Immature natural killer cell (primary cell): ENCODE results near the gene ERMAP. TPM values are rescaled to one million over a fixed set of nuclear protein-coding genes. Genes with fewer than 3 reads are reported as not detected.

ENCODE experiments used
- DNase-seq, 3 donors: peaks; one replicate each; pipeline ENCODE4 v3.0.0; 2022; ENCODE audit warnings: mixed read lengths in 1 of 3
- H3K27ac Mint-ChIP-seq, 6 donors: one replicate each; pipeline ENCODE4 v1.8.0; 2020; ENCODE audit warnings: mixed read lengths in 6 of 6, mild to moderate bottlenecking in 5 of 6, inconsistent platforms in 4 of 6, moderate library complexity in 3 of 6
- H3K27me3 Mint-ChIP-seq, 3 donors: one replicate each; pipeline ENCODE4 v1.8.0; 2020 to 2021; ENCODE audit warnings: low read depth in 3 of 3, mild to moderate bottlenecking in 3 of 3, mixed read lengths in 3 of 3, moderate library complexity in 3 of 3, inconsistent platforms in 1 of 3
- H3K36me3 Mint-ChIP-seq, 3 donors: one replicate each; pipeline ENCODE4 v1.8.0; 2020; ENCODE audit warnings: mixed read lengths in 3 of 3, inconsistent platforms in 2 of 3, mild to moderate bottlenecking in 2 of 3
- H3K4me1 Mint-ChIP-seq, 2 donors: one replicate each; pipeline ENCODE4 v1.8.0; 2020; ENCODE audit warnings: inconsistent platforms in 2 of 2, mild to moderate bottlenecking in 2 of 2, mixed read lengths in 2 of 2, moderate library complexity in 1 of 2
- H3K4me3 Mint-ChIP-seq, 5 donors: one replicate each; pipeline ENCODE4 v1.8.0; 2020; ENCODE audit warnings: mild to moderate bottlenecking in 5 of 5, mixed read lengths in 5 of 5, inconsistent platforms in 3 of 5, moderate library complexity in 3 of 5
- H3K9me3 Mint-ChIP-seq, 6 donors: one replicate each; pipeline ENCODE4 v1.8.0; 2020; ENCODE audit warnings: mild to moderate bottlenecking in 6 of 6, mixed read lengths in 6 of 6, inconsistent platforms in 4 of 6, moderate library complexity in 3 of 6
- polyA plus RNA-seq, 3 donors: library from polyadenylated mRNA; unstranded; fragments of 300-500 nt; fragmentation: Illumina TruSeq; gene quantifications; one replicate each; pipeline ENCODE4 v1.2.3, GENCODE V29; 2021

Gene ERMAP
- polyA plus RNA-seq, 3 donors from 2014 or later, result 2.2 to 4.2 (median 2.8) TPM

- H3K27me3 Mint-ChIP-seq, result peaks cover 0 to 1% (median 0%) of the 10 kb centered on the region in 3 donors
- H3K9me3 Mint-ChIP-seq, result no peaks in the 10 kb centered on the region
- peaks cover 4 to 16% (median 8%) of the 10 kb centered on the region in 3 donors for H3K36me3 Mint-ChIP-seq
- H3K27ac Mint-ChIP-seq, result no peak overlapping the region
- DNase-seq, result no peak
- H3K4me1 Mint-ChIP-seq, result no peaks in the 10 kb centered on the region
- H3K4me3 Mint-ChIP-seq, result no peak overlapping the region
Observed at GRCh38 chr1:42838482-42839190, 21.7 kb downstream of the ERMAP start.

GRCh38 chr1:42841010-42841409 is 24.1 kb downstream of the ERMAP start:
- H3K4me1 Mint-ChIP-seq, result peaks cover 3% of the 10 kb centered on the region in 2 donors
- peaks cover 0 to 8% (median 1%) of the 10 kb centered on the region in 3 donors for H3K36me3 Mint-ChIP-seq
- no peaks in the 10 kb centered on the region for H3K9me3 Mint-ChIP-seq
- peaks cover 0 to 1% (median 0%) of the 10 kb centered on the region in 3 donors for H3K27me3 Mint-ChIP-seq
- H3K27ac Mint-ChIP-seq, result no peak overlapping the region
- no peak overlapping the region for H3K4me3 Mint-ChIP-seq
- DNase-seq, result no peak

- H3K9me3 Mint-ChIP-seq, result no peaks in the 10 kb centered on the region
- no peak overlapping the region for H3K27ac Mint-ChIP-seq
- peaks cover 8% of the 10 kb centered on the region in 2 donors for H3K4me1 Mint-ChIP-seq
- H3K27me3 Mint-ChIP-seq, result peaks cover 0 to 1% (median 0%) of the 10 kb centered on the region in 3 donors
- H3K4me3 Mint-ChIP-seq, result no peak overlapping the region
- no peak for DNase-seq
- H3K36me3 Mint-ChIP-seq, result peaks cover 0 to 8% (median 0%) of the 10 kb centered on the region in 3 donors
Observed at GRCh38 chr1:42841440-42842147, 24.7 kb downstream of the ERMAP start.

GRCh38 chr1:42844592-42845140 is 27.7 kb downstream of the ERMAP start:
- H3K36me3 Mint-ChIP-seq, result peaks cover 0 to 5% (median under 1%) of the 10 kb centered on the region in 3 donors

GRCh38 chr1:42845193-42845592 is 28.3 kb downstream of the ERMAP start:
- peaks cover 26 to 35% of the 10 kb centered on the region in 2 donors for H3K4me1 Mint-ChIP-seq
- H3K36me3 Mint-ChIP-seq, result peaks cover 0 to 5% (median 4%) of the 10 kb centered on the region in 3 donors
- no peaks in the 10 kb centered on the region for H3K9me3 Mint-ChIP-seq
- H3K4me3 Mint-ChIP-seq, result no peak overlapping the region
- DNase-seq, result no peak
- H3K27ac Mint-ChIP-seq, result no peak overlapping the region
- H3K27me3 Mint-ChIP-seq, result peaks cover 0 to 3% (median 0%) of the 10 kb centered on the region in 3 donors

More at GRCh38 chr1:42844592-42845140, 27.7 kb downstream of the ERMAP start:
- H3K27ac Mint-ChIP-seq, result no peak overlapping the region
- H3K9me3 Mint-ChIP-seq, result no peaks in the 10 kb centered on the region
- peaks cover 0 to 3% (median 0%) of the 10 kb centered on the region in 3 donors for H3K27me3 Mint-ChIP-seq
- H3K4me1 Mint-ChIP-seq, result peaks cover 23 to 35% of the 10 kb centered on the region in 2 donors
- DNase-seq, result no peak
- peak overlapping the region in 1 of 5 donors; percentile 30 for H3K4me3 Mint-ChIP-seq

- DNase-seq, result no peak
- peaks cover 26 to 35% of the 10 kb centered on the region in 2 donors for H3K4me1 Mint-ChIP-seq
- no peaks in the 10 kb centered on the region for H3K9me3 Mint-ChIP-seq
- peak overlapping the region; percentile 74 to 91 (median 76) for H3K27ac Mint-ChIP-seq
- peaks cover 0 to 3% (median 0%) of the 10 kb centered on the region in 3 donors for H3K27me3 Mint-ChIP-seq
- peak overlapping the region; percentile 92 to 98 (median 98) for H3K4me3 Mint-ChIP-seq
- peaks cover 4 to 7% (median 6%) of the 10 kb centered on the region in 3 donors for H3K36me3 Mint-ChIP-seq
Observed at GRCh38 chr1:42845866-42846256, 28.9 kb downstream of the ERMAP start.

- Mint-ChIP-seq H3K27ac (peak within 1 kb of the TSS; percentile 74 to 95 (median 87)), H3K4me3 (peak within 1 kb of the TSS; percentile 92 to 98 (median 98)), H3K9me3 (no peaks in the 10 kb centered on the region), H3K27me3 (peaks cover 0 to 3% (median 0%) of the 10 kb centered on the region in 3 donors), H3K36me3 (peaks cover 7 to 14% (median 10%) of the 10 kb centered on the region in 3 donors), H3K4me1 (peaks cover 26 to 35% of the 10 kb centered on the region in 2 donors)
- peak; percentile 88 to 90 (median 89) for DNase-seq
Observed at GRCh38 chr1:42846257-42847110, 29.6 kb downstream of the ERMAP start, which contains the start of gene ZNF691. Gene ZNF691, plus strand, starts transcription at chr1:42846613. Its CDS starts 3,046 bp downstream, at chr1:42849659.

- Mint-ChIP-seq H3K4me1 (peaks cover 26 to 35% of the 10 kb centered on the region in 2 donors), H3K36me3 (peaks cover 7 to 16% (median 10%) of the 10 kb centered on the region in 3 donors), H3K4me3 (peak overlapping the region; percentile 92 to 98 (median 98)), H3K27me3 (peaks cover 0 to 3% (median 0%) of the 10 kb centered on the region in 3 donors), H3K9me3 (no peaks in the 10 kb centered on the region), H3K27ac (peak overlapping the region; percentile 74 to 95 (median 87))
- DNase-seq, result peak in 1 of 3 donors; percentile 1
Observed at GRCh38 chr1:42847111-42847595, 30.2 kb downstream of the ERMAP start.

GRCh38 chr1:42847721-42848460 is 31.0 kb downstream of the ERMAP start:
- Mint-ChIP-seq H3K4me1 (peaks cover 26 to 35% of the 10 kb centered on the region in 2 donors), H3K9me3 (no peaks in the 10 kb centered on the region), H3K27ac (peak overlapping the region; percentile 74 to 95 (median 87)), H3K4me3 (peak overlapping the region; percentile 92 to 98 (median 98)), H3K27me3 (peaks cover 0 to 3% (median 0%) of the 10 kb centered on the region in 3 donors), H3K36me3 (peaks cover 7 to 20% (median 10%) of the 10 kb centered on the region in 3 donors)
- DNase-seq, result no peak

- peaks cover 26 to 35% of the 10 kb centered on the region in 2 donors for H3K4me1 Mint-ChIP-seq
- peaks cover 7 to 16% (median 10%) of the 10 kb centered on the region in 3 donors for H3K36me3 Mint-ChIP-seq
- peak overlapping the region in 3 of 6 donors; percentile 4 to 48 (median 11) for H3K27ac Mint-ChIP-seq
- H3K9me3 Mint-ChIP-seq, result no peaks in the 10 kb centered on the region
- DNase-seq, result no peak
- peak overlapping the region in 1 of 5 donors; percentile 31 for H3K4me3 Mint-ChIP-seq
- peaks cover 0 to 3% (median 0%) of the 10 kb centered on the region in 3 donors for H3K27me3 Mint-ChIP-seq
Observed at GRCh38 chr1:42848823-42849537, 32.1 kb downstream of the ERMAP start.

- Mint-ChIP-seq H3K36me3 (peaks cover 7 to 16% (median 10%) of the 10 kb centered on the region in 3 donors), H3K4me3 (no peak overlapping the region), H3K4me1 (peaks cover 26 to 35% of the 10 kb centered on the region in 2 donors), H3K27me3 (peaks cover 0 to 3% (median 0%) of the 10 kb centered on the region in 3 donors), H3K9me3 (no peaks in the 10 kb centered on the region), H3K27ac (peak overlapping the region in 1 of 6 donors; percentile 60)
- DNase-seq, result no peak
Observed at GRCh38 chr1:42849944-42850343, 33.0 kb downstream of the ERMAP start.
